ENCODE data around the gene RNU6-9. TPM values are rescaled to one million over a fixed set of nuclear protein-coding genes. Genes with fewer than 3 reads are reported as not detected.
A peak's percentile ranks its signal among the peaks of the same experiment; 100 is the strongest.

The RNU6-9 gene
- total and polyA plus RNA-seq, 2 donors (not counting 1 experiment from before 2014, with no cell fraction given), result not detected

DNA sequence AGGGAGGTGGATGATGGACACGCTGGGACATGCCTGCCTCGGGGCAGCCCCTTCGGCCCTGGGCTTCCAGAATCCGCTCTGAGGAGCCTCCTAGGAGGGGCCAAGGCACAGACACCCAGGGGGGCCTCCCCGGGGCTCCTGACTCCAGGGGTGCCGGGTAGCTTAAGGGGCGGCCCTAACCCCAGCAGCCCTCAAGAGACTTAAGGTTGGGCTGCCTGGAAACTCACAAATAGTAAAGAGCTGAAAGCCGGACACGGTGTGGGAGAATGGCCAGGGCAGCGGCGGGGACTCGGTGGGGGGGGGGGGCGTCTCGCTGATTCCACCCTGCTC is 40.2 kb downstream of the RNU6-9 start:
- CTCF ChIA-PET, result interaction anchor here (0.7 to 1.3 kb wide), 4 partner anchors 11 to 68 kb away, joined by 3 to 5 read pairs (median 4); no protein-coding TSS in a partner anchor

DNA sequence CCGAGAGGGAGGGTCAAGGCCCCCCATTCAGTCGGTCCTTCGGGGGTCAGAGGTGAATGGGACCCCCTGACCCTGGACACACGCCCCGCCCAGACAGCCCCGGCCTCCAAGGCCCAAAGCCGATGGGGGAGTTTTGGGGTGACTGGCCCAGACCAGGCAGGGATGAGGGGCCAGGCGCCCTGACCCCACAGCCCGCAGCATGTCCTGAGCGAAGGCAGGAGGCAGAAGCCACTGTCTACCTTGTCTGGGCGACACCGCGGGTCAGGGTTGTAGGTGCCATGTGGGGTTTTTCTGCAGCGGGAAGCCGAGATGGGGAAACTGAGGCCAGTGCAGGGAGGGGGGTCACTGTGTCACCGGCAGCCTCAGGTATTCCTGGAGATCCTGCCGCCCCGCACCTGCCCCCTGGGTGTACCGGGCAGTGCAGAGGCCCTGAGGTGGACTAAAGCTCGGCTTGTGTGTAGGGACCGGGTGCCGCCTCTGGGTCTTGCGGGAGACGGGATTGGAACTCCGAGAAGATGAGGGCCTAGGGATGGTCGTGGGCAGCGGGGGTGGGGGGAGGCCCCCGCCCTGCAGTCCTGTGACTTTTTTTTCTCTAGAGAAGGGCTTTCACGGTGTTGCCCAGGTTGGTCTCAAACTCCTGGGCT is 41.0 kb downstream of the RNU6-9 start:
- Histone ChIP-seq H3K9me3 (ENCODE audit: control extremely low read depth in 1 of 3, control insufficient read depth in 2 of 3, insufficient read depth in 1 of 3, low read length in 2 of 3) (peaks cover 0 to 12% (median 3%) of the 10 kb centered on the region in 3 donors), H2AFZ (ENCODE audit: insufficient read depth, low read depth, low read length, poor library complexity, severe bottlenecking) (no peak overlapping the region), H3K79me2 (ENCODE audit: control insufficient read depth, insufficient read depth, low read length) (peaks cover 38% of the 10 kb centered on the region), H3K4me3 (ENCODE audit: control extremely low read depth in 1 of 5, extremely low read depth in 1 of 5, insufficient read depth in 1 of 5, low read depth in 2 of 5, low read length in 4 of 5) (no peak overlapping the region), H4K20me1 (ENCODE audit: control insufficient read depth, insufficient read depth, low read length, poor library complexity, severe bottlenecking) (peaks cover 25% of the 10 kb centered on the region), H3K4me1 (ENCODE audit: control insufficient read depth in 2 of 2, insufficient read depth in 2 of 2, low read length in 2 of 2) (peaks cover 24 to 51% of the 10 kb centered on the region in 2 donors), H3K36me3 (replicated peaks in 1 of 2; ENCODE audit: control extremely low read depth in 1 of 2, control insufficient read depth in 1 of 2, extremely low read depth in 1 of 2, insufficient read depth in 2 of 2, low read length in 1 of 2) (peaks cover 2 to 3% of the 10 kb centered on the region in 2 experiments), H3K9ac (ENCODE audit: low read length) (no peak overlapping the region), H3K27ac (ENCODE audit: low read length in 2 of 2) (peak overlapping the region in 1 of 2 donors; percentile 23), H3K27me3 (replicated peaks in 1 of 4; ENCODE audit: control extremely low read depth in 1 of 4, control insufficient read depth in 3 of 4, insufficient read depth in 4 of 4, low read length in 3 of 4) (no peaks in the 10 kb centered on the region), H3K4me2 (replicated peaks; ENCODE audit: low read depth, low read length, poor library complexity, severe bottlenecking) (peak overlapping the region; percentile 49)
- no peak overlapping the region for H3K4me3 Mint-ChIP-seq
- TF ChIP-seq, protein P1, sequence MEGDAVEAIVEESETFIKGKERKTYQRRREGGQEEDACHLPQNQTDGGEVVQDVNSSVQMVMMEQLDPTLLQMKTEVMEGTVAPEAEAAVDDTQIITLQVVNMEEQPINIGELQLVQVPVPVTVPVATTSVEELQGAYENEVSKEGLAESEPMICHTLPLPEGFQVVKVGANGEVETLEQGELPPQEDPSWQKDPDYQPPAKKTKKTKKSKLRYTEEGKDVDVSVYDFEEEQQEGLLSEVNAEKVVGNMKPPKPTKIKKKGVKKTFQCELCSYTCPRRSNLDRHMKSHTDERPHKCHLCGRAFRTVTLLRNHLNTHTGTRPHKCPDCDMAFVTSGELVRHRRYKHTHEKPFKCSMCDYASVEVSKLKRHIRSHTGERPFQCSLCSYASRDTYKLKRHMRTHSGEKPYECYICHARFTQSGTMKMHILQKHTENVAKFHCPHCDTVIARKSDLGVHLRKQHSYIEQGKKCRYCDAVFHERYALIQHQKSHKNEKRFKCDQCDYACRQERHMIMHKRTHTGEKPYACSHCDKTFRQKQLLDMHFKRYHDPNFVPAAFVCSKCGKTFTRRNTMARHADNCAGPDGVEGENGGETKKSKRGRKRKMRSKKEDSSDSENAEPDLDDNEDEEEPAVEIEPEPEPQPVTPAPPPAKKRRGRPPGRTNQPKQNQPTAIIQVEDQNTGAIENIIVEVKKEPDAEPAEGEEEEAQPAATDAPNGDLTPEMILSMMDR (IDR thresholded peaks at IDR 0.05), result no peak
- TF ChIP-seq EZH2 (IDR thresholded peaks at IDR 0.05; ENCODE audit: borderline replicate concordance, insufficient read depth, low read depth, low read length, poor library complexity, severe bottlenecking), result no peak
- ChIA-PET POLR2A (no interaction called here), CTCF (no interaction called here)
- no peaks in the 10 kb centered on the region for H3K27me3 Mint-ChIP-seq
- WGBS (ENCODE audit: insufficient coverage), result 92% methylated on average over 29 of the region's 29 CpGs
- no peak for DNase-seq
- peaks cover 2% of the 10 kb centered on the region for H3K9me3 Mint-ChIP-seq (ENCODE audit: insufficient read depth)
- peaks cover 32% of the 10 kb centered on the region for H3K4me1 Mint-ChIP-seq
- intact Hi-C loops (cut with micrococcal nuclease), result no loop called here
- H3K27ac Mint-ChIP-seq, result no peak overlapping the region
- ATAC-seq (ENCODE audit: low read depth), result no peak

More for the DNA sequence above, 40.2 kb downstream of the RNU6-9 start:
- ATAC-seq (ENCODE audit: low read depth) (no peak), DNase-seq (no peak)
- intact Hi-C loops (cut with micrococcal nuclease), result no loop called here
- H3K9me3 ChIP-seq (ENCODE audit: control extremely low read depth in 1 of 3, control insufficient read depth in 2 of 3, insufficient read depth in 1 of 3, low read length in 2 of 3), result peaks cover 0 to 11% (median 3%) of the 10 kb centered on the region in 3 donors
- no peak overlapping the region for H3K9ac ChIP-seq (ENCODE audit: low read length)
- H3K36me3 ChIP-seq (replicated peaks in 1 of 2; ENCODE audit: control extremely low read depth in 1 of 2, control insufficient read depth in 1 of 2, extremely low read depth in 1 of 2, insufficient read depth in 2 of 2, low read length in 1 of 2), result peaks cover 2 to 3% of the 10 kb centered on the region in 2 experiments
- no peaks in the 10 kb centered on the region for H3K27me3 ChIP-seq (replicated peaks in 1 of 4; ENCODE audit: control extremely low read depth in 1 of 4, control insufficient read depth in 3 of 4, insufficient read depth in 4 of 4, low read length in 3 of 4)
- H3K79me2 ChIP-seq (ENCODE audit: control insufficient read depth, insufficient read depth, low read length), result peaks cover 35% of the 10 kb centered on the region
- peak overlapping the region in 1 of 2 donors; percentile 56 for H3K27ac ChIP-seq (ENCODE audit: low read length in 2 of 2)
- no peak overlapping the region for H3K4me3 ChIP-seq (ENCODE audit: control extremely low read depth in 1 of 5, extremely low read depth in 1 of 5, insufficient read depth in 1 of 5, low read depth in 2 of 5, low read length in 4 of 5)
- Mint-ChIP-seq H3K4me1 (peaks cover 31% of the 10 kb centered on the region), H3K27ac (no peak overlapping the region), H3K27me3 (no peaks in the 10 kb centered on the region), H3K9me3 (ENCODE audit: insufficient read depth) (peaks cover 2% of the 10 kb centered on the region), H3K4me3 (no peak overlapping the region)
- H3K4me1 ChIP-seq (ENCODE audit: control insufficient read depth in 2 of 2, insufficient read depth in 2 of 2, low read length in 2 of 2), result peaks cover 24 to 49% of the 10 kb centered on the region in 2 donors
- POLR2A ChIA-PET, result interaction anchor here (0.8 kb wide), 1 partner anchor 14 kb away, joined by 7 read pairs; no protein-coding TSS in a partner anchor
- peak overlapping the region; percentile 77 for H3K4me2 ChIP-seq (replicated peaks; ENCODE audit: low read depth, low read length, poor library complexity, severe bottlenecking)
- H2AFZ ChIP-seq (ENCODE audit: insufficient read depth, low read depth, low read length, poor library complexity, severe bottlenecking), result no peak overlapping the region
- peaks cover 25% of the 10 kb centered on the region for H4K20me1 ChIP-seq (ENCODE audit: control insufficient read depth, insufficient read depth, low read length, poor library complexity, severe bottlenecking)
- WGBS (ENCODE audit: insufficient coverage), result 86% methylated on average over 10 of the region's 14 CpGs
- TF ChIP-seq EZH2 (IDR thresholded peaks at IDR 0.05; ENCODE audit: borderline replicate concordance, insufficient read depth, low read depth, low read length, poor library complexity, severe bottlenecking), result no peak
- TF ChIP-seq, protein P1 (IDR thresholded peaks at IDR 0.05), result no peak

All from B cell (primary cell).